ENCODE data around the gene KCNK7. TPM values are rescaled to one million over a fixed set of nuclear protein-coding genes. Genes with fewer than 3 reads are reported as not detected.
A peak's percentile ranks its signal among the peaks of the same experiment; 100 is the strongest.

The KCNK7 gene
- total and polyA plus RNA-seq, 2 donors (not counting 3 experiments of a cell fraction or from before 2014, with no cell fraction given) = 0.17 to 0.60 TPM

DNA sequence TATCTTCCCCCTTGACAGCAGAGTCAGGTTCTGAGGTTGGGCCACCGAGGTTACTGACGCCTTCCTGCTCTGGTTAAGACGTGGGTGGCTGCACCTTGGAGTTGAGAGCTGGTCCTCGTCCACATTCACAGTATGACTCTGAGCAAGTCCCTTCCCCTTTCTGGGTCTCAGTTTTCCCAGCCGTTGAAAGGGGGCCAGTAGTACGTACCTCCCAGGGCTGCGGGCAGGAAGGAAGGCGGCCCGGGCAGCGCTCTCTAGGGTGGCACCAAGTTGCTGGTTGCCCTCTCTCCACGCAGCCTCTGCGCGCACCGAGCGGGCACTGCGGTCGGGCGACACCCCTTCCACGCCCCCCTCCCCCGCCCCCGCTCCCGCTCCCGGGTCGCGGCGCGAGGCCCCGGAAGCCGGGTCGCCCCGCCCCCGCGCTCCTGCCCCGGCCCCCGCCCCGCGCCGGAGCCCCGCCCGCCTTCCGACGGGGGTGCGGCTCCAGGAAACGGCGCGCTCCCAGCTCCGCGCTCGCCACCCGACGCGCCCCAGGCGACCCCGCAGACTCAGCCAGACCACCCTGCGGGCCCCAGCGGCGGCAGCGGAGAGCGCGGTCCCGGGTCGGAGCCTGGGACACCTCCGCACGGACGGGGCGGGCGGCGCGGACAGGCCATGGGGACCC lies 19.9 kb downstream of the KCNK7 start, which contains the start of gene EHBP1L1:
Gene EHBP1L1, plus strand, starts transcription at position 486 of the 664 bp plus-strand sequence. CDS start 250 bp downstream, outside the sequence.
- Histone ChIP-seq H4K20me1 (replicated peaks; ENCODE audit: control insufficient read depth, extremely low read depth, insufficient read depth, low read length) (no peaks in the 10 kb centered on the region), H3K27ac (ENCODE audit: insufficient read depth, low read depth, low read length) (peak within 1 kb of the TSS; percentile 45), H3K9me1 (replicated peaks; ENCODE audit: control insufficient read depth, extremely low read depth, insufficient read depth, low read length) (no peaks in the 10 kb centered on the region), H3K4me1 (ENCODE audit: control insufficient read depth, extremely low read depth, insufficient read depth, low read length) (peaks cover 50% of the 10 kb centered on the region), H3K79me2 (ENCODE audit: control insufficient read depth, insufficient read depth, low read length) (peaks cover 22% of the 10 kb centered on the region), H3K4me3 (replicated peaks in 1 of 3; ENCODE audit: insufficient read depth in 1 of 3, low read depth in 1 of 3, low read length in 3 of 3) (peak within 1 kb of the TSS; percentile 16 to 34 (median 31)), H3K9ac (replicated peaks; ENCODE audit: extremely low read depth, insufficient read depth, low read length) (peak within 1 kb of the TSS; percentile 20), H3K9me3 (replicated peaks; ENCODE audit: control insufficient read depth, insufficient read depth, low read length) (no peaks in the 10 kb centered on the region), H2AFZ (ENCODE audit: low read depth, low read length) (no peak within 1 kb of the TSS), H3K36me3 (ENCODE audit: control insufficient read depth in 2 of 2, extremely low read depth in 1 of 2, insufficient read depth in 2 of 2, low read length in 2 of 2) (no peaks in the 10 kb centered on the region), H3K27me3 (ENCODE audit: control insufficient read depth in 2 of 2, insufficient read depth in 2 of 2, low read length in 2 of 2) (no peaks in the 10 kb centered on the region), H3K4me2 (ENCODE audit: insufficient read depth, low read length) (peak within 1 kb of the TSS; percentile 56)
- TF ChIP-seq POLR2A (IDR thresholded peaks at IDR 0.05; ENCODE audit: low read depth, low read length) (no peak), POLR2AphosphoS5 (IDR thresholded peaks at IDR 0.05; ENCODE audit: insufficient read depth, low read depth, low read length) (peak; percentile 50)
- FAIRE-seq = no peak
- intact Hi-C loops (cut with micrococcal nuclease) (no loop called here), dilution Hi-C loops (cut with MboI; ENCODE audit: extremely low pct_ligation_motif_present, low sequenced_read_pairs) (no loop called here)
- BruUV-seq (replicated peaks) = no TSS peak
- peak; percentile 32 for DNase-seq (ENCODE audit: low read depth, low spot score)
- ChIA-PET CTCF (interaction anchor here (1.4 to 9.7 kb wide), 3 partner anchors 14 to 50 kb away, joined by 3 to 167 read pairs (median 22); no protein-coding TSS in a partner anchor), POLR2A (no interaction called here)

DNA sequence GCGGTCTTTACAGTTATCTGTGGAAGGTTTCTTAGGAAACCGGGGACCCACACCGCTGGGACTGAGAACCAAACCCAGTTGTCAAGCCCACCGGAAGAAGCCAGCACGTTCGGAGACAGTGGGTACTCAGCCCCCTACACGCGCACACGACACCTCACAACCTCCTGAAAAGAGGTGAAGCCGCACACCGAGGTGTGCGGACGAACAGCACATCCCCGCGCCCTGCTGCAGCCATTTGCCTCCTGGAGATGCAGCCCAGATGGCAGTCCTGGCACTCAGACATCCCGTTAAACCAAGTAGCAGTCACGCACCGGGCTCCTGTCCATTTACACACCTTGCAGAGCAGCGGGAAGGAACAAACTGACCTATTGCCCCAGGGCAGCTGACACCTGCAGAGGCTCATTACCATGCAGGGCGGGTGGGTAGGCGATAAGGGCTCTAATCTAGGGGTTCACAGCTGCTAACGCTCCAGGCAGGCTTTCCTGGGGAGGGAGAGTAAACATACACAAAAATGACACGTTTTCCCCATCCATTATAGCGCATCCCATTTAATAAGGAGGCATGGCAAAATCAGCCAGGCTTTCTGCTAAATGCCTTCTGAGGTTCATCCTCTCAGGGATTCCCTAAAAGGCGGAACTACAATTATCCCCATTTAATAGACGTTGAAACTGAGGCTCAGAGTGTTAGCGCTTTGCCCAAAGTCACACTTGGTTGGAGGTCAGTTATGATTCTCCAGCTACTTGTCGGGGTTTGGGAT lies 20.6 kb downstream of the KCNK7 start:
- dilution Hi-C loops (cut with MboI; ENCODE audit: extremely low pct_ligation_motif_present, low sequenced_read_pairs) = no loop called here
- TF ChIP-seq MYC (IDR thresholded peaks at IDR 0.05; ENCODE audit: low read depth, low read length) = no peak
- TF ChIP-seq, protein P1, sequence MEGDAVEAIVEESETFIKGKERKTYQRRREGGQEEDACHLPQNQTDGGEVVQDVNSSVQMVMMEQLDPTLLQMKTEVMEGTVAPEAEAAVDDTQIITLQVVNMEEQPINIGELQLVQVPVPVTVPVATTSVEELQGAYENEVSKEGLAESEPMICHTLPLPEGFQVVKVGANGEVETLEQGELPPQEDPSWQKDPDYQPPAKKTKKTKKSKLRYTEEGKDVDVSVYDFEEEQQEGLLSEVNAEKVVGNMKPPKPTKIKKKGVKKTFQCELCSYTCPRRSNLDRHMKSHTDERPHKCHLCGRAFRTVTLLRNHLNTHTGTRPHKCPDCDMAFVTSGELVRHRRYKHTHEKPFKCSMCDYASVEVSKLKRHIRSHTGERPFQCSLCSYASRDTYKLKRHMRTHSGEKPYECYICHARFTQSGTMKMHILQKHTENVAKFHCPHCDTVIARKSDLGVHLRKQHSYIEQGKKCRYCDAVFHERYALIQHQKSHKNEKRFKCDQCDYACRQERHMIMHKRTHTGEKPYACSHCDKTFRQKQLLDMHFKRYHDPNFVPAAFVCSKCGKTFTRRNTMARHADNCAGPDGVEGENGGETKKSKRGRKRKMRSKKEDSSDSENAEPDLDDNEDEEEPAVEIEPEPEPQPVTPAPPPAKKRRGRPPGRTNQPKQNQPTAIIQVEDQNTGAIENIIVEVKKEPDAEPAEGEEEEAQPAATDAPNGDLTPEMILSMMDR (IDR thresholded peaks at IDR 0.05; ENCODE audit: extremely low read depth in 1 of 2, insufficient read depth in 1 of 2, low read depth in 1 of 2, low read length in 2 of 2) = no peak
- no peak for TF ChIP-seq POLR2AphosphoS5 (IDR thresholded peaks at IDR 0.05; ENCODE audit: insufficient read depth, low read depth, low read length)
- TF ChIP-seq, protein P2, sequence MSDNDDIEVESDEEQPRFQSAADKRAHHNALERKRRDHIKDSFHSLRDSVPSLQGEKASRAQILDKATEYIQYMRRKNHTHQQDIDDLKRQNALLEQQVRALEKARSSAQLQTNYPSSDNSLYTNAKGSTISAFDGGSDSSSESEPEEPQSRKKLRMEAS (IDR thresholded peaks at IDR 0.05; ENCODE audit: insufficient read depth, insufficient read length) = no peak
- TF ChIP-seq FOS (IDR thresholded peaks at IDR 0.05; ENCODE audit: borderline replicate concordance, insufficient read depth, low read length) = no peak
- no peak for TF ChIP-seq EZH2 (IDR thresholded peaks at IDR 0.05; ENCODE audit: borderline replicate concordance, low read depth, low read length, severe bottlenecking)
- TF ChIP-seq POLR2A (IDR thresholded peaks at IDR 0.05; ENCODE audit: low read depth, low read length) = peak; percentile 60
- no peak for TF ChIP-seq JUN (IDR thresholded peaks at IDR 0.05; ENCODE audit: borderline replicate concordance, insufficient read depth, insufficient read length, low read depth)
- Histone ChIP-seq H3K4me2 (ENCODE audit: insufficient read depth, low read length) (peak overlapping the region; percentile 56), H2AFZ (ENCODE audit: low read depth, low read length) (no peak overlapping the region), H3K9me3 (replicated peaks; ENCODE audit: control insufficient read depth, insufficient read depth, low read length) (no peaks in the 10 kb centered on the region), H3K36me3 (ENCODE audit: control insufficient read depth in 2 of 2, extremely low read depth in 1 of 2, insufficient read depth in 2 of 2, low read length in 2 of 2) (no peaks in the 10 kb centered on the region), H3K27me3 (ENCODE audit: control insufficient read depth in 2 of 2, insufficient read depth in 2 of 2, low read length in 2 of 2) (no peaks in the 10 kb centered on the region), H3K27ac (ENCODE audit: insufficient read depth, low read depth, low read length) (peak overlapping the region; percentile 45), H3K79me2 (ENCODE audit: control insufficient read depth, insufficient read depth, low read length) (peaks cover 25% of the 10 kb centered on the region), H3K4me3 (replicated peaks in 1 of 3; ENCODE audit: insufficient read depth in 1 of 3, low read depth in 1 of 3, low read length in 3 of 3) (peak overlapping the region in 2 of 3 experiments; percentile 31 to 34), H3K9ac (replicated peaks; ENCODE audit: extremely low read depth, insufficient read depth, low read length) (no peak overlapping the region), H4K20me1 (replicated peaks; ENCODE audit: control insufficient read depth, extremely low read depth, insufficient read depth, low read length) (no peaks in the 10 kb centered on the region), H3K4me1 (ENCODE audit: control insufficient read depth, extremely low read depth, insufficient read depth, low read length) (peaks cover 50% of the 10 kb centered on the region), H3K9me1 (replicated peaks; ENCODE audit: control insufficient read depth, extremely low read depth, insufficient read depth, low read length) (no peaks in the 10 kb centered on the region)
- no TSS peak for BruUV-seq (replicated peaks)
- DNase-seq (ENCODE audit: low read depth, low spot score) (peak; percentile 46), FAIRE-seq (no peak)
- intact Hi-C loops (cut with micrococcal nuclease) = loop anchor here (1.0 to 5.0 kb wide), 5 partner anchors 13 to 193 kb away; partner anchors contain the start of genes LTBP3, PCNX3 and SLC25A45
- ChIA-PET CTCF (interaction anchor here (1.4 to 9.7 kb wide), 3 partner anchors 15 to 49 kb away, joined by 3 to 167 read pairs (median 22); no protein-coding TSS in a partner anchor), POLR2A (no interaction called here)

All from endothelial cell of umbilical vein (primary cell).